ENCODE measurements around the gene SPTBN4.

- no peak for TF ChIP-seq POLR2A (IDR thresholded peaks at IDR 0.05)
- no peak for TF ChIP-seq CTCF (IDR thresholded peaks at IDR 0.05)
These were observed 43.8 kb downstream of the SPTBN4 start for GRCh38 chr19:40510526-40511115.

Data from Peyer's patch (tissue), 4 donors.